SK-N-SH (cell line): ENCODE measurements around the gene NCAPH2. TPM values are rescaled to one million over a fixed set of nuclear protein-coding genes. Genes with fewer than 3 reads are reported as not detected.

Experiments
- CTCF ChIA-PET: fragments of 300-600, 350-600 bp; formaldehyde crosslinking; extraction: SDS; loops from one replicate; lab custom pipeline; 2021; lab: Yijun Ruan, JAX
- POLR2A ChIA-PET: fragments of 350-600 bp; sonication (Branson Sonifier 250); formaldehyde crosslinking; extraction: SDS; loops from one replicate; lab custom pipeline; 2020; ENCODE audit warnings: antibody characterized with exemption, inconsistent platforms; lab: Yijun Ruan, JAX
- DNase-seq: peaks from one replicate; pipeline ENCODE4 v3.0.0; 2012
- H2AFZ ChIP-seq: fragments of 200-600 bp; sonication (generic); 2 replicates; pipeline ENCODE4 v1.8.1; 2016; ENCODE audit warnings: antibody characterized with exemption, mild to moderate bottlenecking, low read depth
- H3F3A ChIP-seq: fragments of 200-600 bp; sonication (generic); replicated peaks from 2 replicates; pipeline ENCODE3; 2016; ENCODE audit warnings: antibody characterized with exemption, mild to moderate bottlenecking; ENCODE audit not compliant: insufficient read depth
- H3K27ac ChIP-seq, 2 experiments: fragments of 200-500 bp in 1 of 2; fragments of 200-600 bp in 1 of 2; sonication (Bioruptor generic) in 1 of 2; sonication (generic), shearing (Covaris generic) in 1 of 2; 2 replicates each; pipeline versions ENCODE4 v1.5.1 to v1.6.1; 2014 to 2016; ENCODE audit warnings: low read depth in 2 of 2, inconsistent platforms in 1 of 2, low read length in 1 of 2, mild to moderate bottlenecking in 1 of 2, mixed read lengths in 1 of 2
- H3K27me3 ChIP-seq: fragments of 200-600 bp; sonication (generic), shearing (Covaris generic); 2 replicates; pipeline ENCODE4 v1.6.1; 2016; ENCODE audit warnings: mixed run types; ENCODE audit not compliant: insufficient read depth
- H3K36me3 ChIP-seq, 2 experiments: fragments of 200-500 bp in 1 of 2; fragments of 200-600 bp in 1 of 2; sonication (Bioruptor generic) in 1 of 2; sonication (generic) in 1 of 2; replicated peaks in 1 of 2; 2 replicates each; pipeline versions ENCODE3 to v1.5.1; 2014 to 2016; ENCODE audit warnings: low read length in 1 of 2, mild to moderate bottlenecking in 1 of 2; ENCODE audit not compliant: insufficient read depth in 2 of 2, control insufficient read depth in 1 of 2
- H3K4me1 ChIP-seq, 2 experiments: fragments of 200-500 bp in 1 of 2; fragments of 200-600 bp in 1 of 2; sonication (Bioruptor generic) in 1 of 2; sonication (generic), shearing (Covaris generic) in 1 of 2; 2 replicates each; pipeline versions ENCODE4 v1.5.1 to v1.6.1; 2014 to 2016; ENCODE audit warnings: low read depth in 1 of 2, low read length in 1 of 2, mixed run types in 1 of 2; ENCODE audit not compliant: insufficient read depth in 2 of 2, control insufficient read depth in 1 of 2
- H3K4me2 ChIP-seq: fragments of 200-600 bp; sonication (generic), shearing (Covaris generic); 2 replicates; pipeline ENCODE4 v1.6.1; 2017; ENCODE audit warnings: mixed run types
- H3K4me3 ChIP-seq, 2 experiments: fragments of 200-500 bp in 1 of 2; fragments of 200-600 bp in 1 of 2; sonication (Bioruptor generic) in 1 of 2; sonication (generic), shearing (Covaris generic) in 1 of 2; 2 replicates each; pipeline versions ENCODE4 v1.5.1 to v1.8.1; 2014 to 2016; ENCODE audit warnings: low read depth in 2 of 2, inconsistent platforms in 1 of 2, low read length in 1 of 2, mild to moderate bottlenecking in 1 of 2, mixed read lengths in 1 of 2, moderate library complexity in 1 of 2
- H3K79me2 ChIP-seq: fragments of 200-600 bp; sonication (generic); 2 replicates; pipeline ENCODE4 v1.8.1; 2017; ENCODE audit warnings: mild to moderate bottlenecking; ENCODE audit not compliant: insufficient read depth
- H3K9ac ChIP-seq: fragments of 200-600 bp; sonication (generic); 2 replicates; pipeline ENCODE4 v1.6.1; 2017; ENCODE audit warnings: mixed run types
- H3K9me2 ChIP-seq: fragments of 200-600 bp; sonication (generic); 2 replicates; pipeline ENCODE4 v1.6.1; 2017; ENCODE audit warnings: mixed run types
- H3K9me3 ChIP-seq: fragments of 200-600 bp; sonication (generic); 2 replicates; pipeline ENCODE4 v1.6.1; 2017; ENCODE audit warnings: mixed run types, mild to moderate bottlenecking, moderate library complexity
- H4K20me1 ChIP-seq: fragments of 200-600 bp; sonication (generic); 2 replicates; pipeline ENCODE4 v1.6.1; 2017; ENCODE audit warnings: mild to moderate bottlenecking, mixed run types; ENCODE audit not compliant: insufficient read depth
- CTCF ChIP-seq: fragments of 200-600 bp; sonication (generic); IDR thresholded peaks from 2 replicates; pipeline ENCODE4 v1.6.1; 2017; ENCODE audit warnings: antibody characterized with exemption, mild to moderate bottlenecking, moderate library complexity
- EP300 ChIP-seq, 2 experiments: IDR thresholded peaks; 2 replicates each; pipeline versions ENCODE4 v1.4.0 to v1.6.1; 2012; ENCODE audit warnings: borderline replicate concordance in 1 of 2, low read depth in 1 of 2, low read length in 1 of 2
- EZH2phosphoT487 ChIP-seq: fragments of 200-600 bp; sonication (generic); IDR thresholded peaks from 2 replicates; pipeline ENCODE4 v1.6.1; 2017; ENCODE audit warnings: low read depth, mixed run types, mild to moderate bottlenecking, antibody characterized with exemption, moderate library complexity, borderline replicate concordance
- FOXJ3 ChIP-seq: sonication (generic); formaldehyde crosslinking; IDR thresholded peaks from 2 replicates; pipeline ENCODE4 v1.5.1; 2020; ENCODE audit warnings: mild to moderate bottlenecking, missing genetic modification reagents
- FOXM1 ChIP-seq: IDR thresholded peaks from 2 replicates; pipeline ENCODE4 v1.4.0; 2012; ENCODE audit warnings: low read depth, mild to moderate bottlenecking
- GABPA ChIP-seq: IDR thresholded peaks from 2 replicates; pipeline ENCODE4 v1.4.0; 2012; ENCODE audit warnings: low read depth, mild to moderate bottlenecking
- GATA2 ChIP-seq: sonication (generic); formaldehyde crosslinking; IDR thresholded peaks from 2 replicates; pipeline ENCODE4 v1.5.0; 2020; ENCODE audit warnings: mild to moderate bottlenecking, missing genetic modification reagents
- IRF3 ChIP-seq: fragments of 150-350 bp; IDR thresholded peaks from 2 replicates; pipeline ENCODE4 v1.6.1; 2016; ENCODE audit warnings: mild to moderate bottlenecking, low read depth, low read length
- JUND ChIP-seq: IDR thresholded peaks from 2 replicates; pipeline ENCODE4 v1.4.0; 2012
- MAX ChIP-seq: IDR thresholded peaks from 2 replicates; pipeline ENCODE4 v1.4.0; 2012; ENCODE audit warnings: low read depth
- NRF1 ChIP-seq: IDR thresholded peaks from 2 replicates; pipeline ENCODE4 v1.6.1; 2012; ENCODE audit warnings: low read depth, mild to moderate bottlenecking, low read length
- RAD21 ChIP-seq: IDR thresholded peaks from 2 replicates; pipeline ENCODE4 v1.6.1; 2012; ENCODE audit warnings: mild to moderate bottlenecking, low read length
- RXRA ChIP-seq: IDR thresholded peaks from 2 replicates; pipeline ENCODE4 v1.4.0; 2012; ENCODE audit warnings: low read depth, mild to moderate bottlenecking, borderline replicate concordance
- TAF1 ChIP-seq: IDR thresholded peaks from 2 replicates; pipeline ENCODE4 v1.6.1; 2012; ENCODE audit warnings: low read depth, mild to moderate bottlenecking, low read length, moderate library complexity, borderline replicate concordance
- TCF12 ChIP-seq: IDR thresholded peaks from 2 replicates; pipeline ENCODE4 v1.4.0; 2012
- USF2 ChIP-seq: fragments of 150-350 bp; IDR thresholded peaks from 2 replicates; pipeline ENCODE4 v1.6.1; 2017; ENCODE audit warnings: antibody characterized with exemption, low read length, low read depth, borderline replicate concordance
- WGBS: methylation state at CpG from one replicate; pipeline ENCODE4 v1.1.6; 2017; ENCODE audit warnings: low lambda C conversion rate; 5-methylcytosine and 5-hydroxymethylcytosine counted together
- polyA plus RNA-seq, 3 experiments: library from polyadenylated mRNA; depleted of rRNA; stranded (reverse); fragments of >200 nt; gene quantifications; 2 replicates each; pipeline ENCODE4 v1.2.3, GENCODE V29; 2012

NCAPH2 gene
- polyA plus RNA-seq, 1 of the 3 experiments (the other 2 are of a cell fraction) = 22.4 TPM

- no peaks in the 10 kb centered on the region for H3K9me2 ChIP-seq
- H3K4me3 ChIP-seq = no peak overlapping the region
- no peaks in the 10 kb centered on the region for H3K9me3 ChIP-seq
- no peak overlapping the region for H3K9ac ChIP-seq
- TF ChIP-seq TAF1 = no peak
- no peak for TF ChIP-seq FOXM1
- no peak for TF ChIP-seq GABPA
- no peak overlapping the region for H3K4me2 ChIP-seq
- 94% methylated on average over 19 of the region's 24 CpGs for WGBS
- no peak for DNase-seq
- peaks cover 43% of the 10 kb centered on the region for H3K79me2 ChIP-seq
- no peak overlapping the region for H2AFZ ChIP-seq
- ChIA-PET POLR2A (no interaction called here), CTCF (interaction anchor here (1.5 kb wide), 1 partner anchor 12 kb away, joined by 4 read pairs; no protein-coding TSS in a partner anchor)
- no peaks in the 10 kb centered on the region for H3K27me3 ChIP-seq
- no peak overlapping the region for H3K27ac ChIP-seq
- no peaks in the 10 kb centered on the region for H3F3A ChIP-seq
- H3K4me1 ChIP-seq = peaks cover 4 to 17% of the 10 kb centered on the region in 2 experiments; a peak in 2 of 4 replicates
- H3K36me3 ChIP-seq = peaks cover 0 to 53% of the 10 kb centered on the region in 2 experiments
- peaks cover 46% of the 10 kb centered on the region for H4K20me1 ChIP-seq
Observed at GRCh38 chr22:50467341-50467740, 40.7 kb upstream of the NCAPH2 start.

GRCh38 chr22:50467773-50468440 is 40.1 kb upstream of the NCAPH2 start:
- no peak overlapping the region for H3K4me3 ChIP-seq
- WGBS = 94% methylated on average over 9 of the region's 22 CpGs
- H3K27me3 ChIP-seq = no peaks in the 10 kb centered on the region
- H3K9me2 ChIP-seq = no peaks in the 10 kb centered on the region
- H4K20me1 ChIP-seq = peaks cover 52% of the 10 kb centered on the region
- TF ChIP-seq TCF12 (no peak), USF2 (no peak), MAX (no peak)
- H3K79me2 ChIP-seq = peaks cover 49% of the 10 kb centered on the region
- H3K9ac ChIP-seq = no peak overlapping the region
- H3F3A ChIP-seq = no peaks in the 10 kb centered on the region
- no peak for DNase-seq
- POLR2A ChIA-PET = no interaction called here
- no peak overlapping the region for H3K27ac ChIP-seq
- peaks cover 4 to 23% of the 10 kb centered on the region in 2 experiments; a peak in 2 of 4 replicates for H3K4me1 ChIP-seq
- H2AFZ ChIP-seq = no peak overlapping the region
- no peaks in the 10 kb centered on the region for H3K9me3 ChIP-seq
- H3K4me2 ChIP-seq = no peak overlapping the region
- H3K36me3 ChIP-seq = peaks cover 0 to 48% of the 10 kb centered on the region in 2 experiments
- CTCF ChIA-PET = interaction anchor here (1.1 to 1.9 kb wide), 2 partner anchors 11 to 30 kb away, joined by 4 to 8 read pairs; no protein-coding TSS in a partner anchor

- Histone ChIP-seq H3K4me3 (no peak overlapping the region), H3K9me2 (no peaks in the 10 kb centered on the region), H2AFZ (no peak overlapping the region), H3K27ac (no peak overlapping the region), H3K79me2 (peaks cover 56% of the 10 kb centered on the region), H3K9ac (no peak overlapping the region), H3F3A (no peaks in the 10 kb centered on the region), H4K20me1 (peaks cover 59% of the 10 kb centered on the region), H3K4me1 (peaks cover 4 to 30% of the 10 kb centered on the region in 2 experiments; a peak in 2 of 4 replicates), H3K4me2 (no peak overlapping the region), H3K27me3 (no peaks in the 10 kb centered on the region), H3K36me3 (peaks cover 0 to 42% of the 10 kb centered on the region in 2 experiments), H3K9me3 (no peaks in the 10 kb centered on the region)
- WGBS = 74% methylated on average over 4 of the region's 8 CpGs
- DNase-seq = no peak
- CTCF ChIA-PET = interaction anchor here (1.1 to 1.9 kb wide), 2 partner anchors 11 to 29 kb away, joined by 4 to 8 read pairs; no protein-coding TSS in a partner anchor
- POLR2A ChIA-PET = no interaction called here
- TF ChIP-seq FOXJ3 (CRISPR knock-in tag) (no peak), RXRA (no peak), RAD21 (no peak), EP300 (IDR thresholded peaks at IDR 0.05; ENCODE audit: borderline replicate concordance in 1 of 2, low read depth in 1 of 2, low read length in 1 of 2) (no peak), GABPA (no peak), GATA2 (CRISPR knock-in tag) (no peak), IRF3 (no peak), FOXM1 (no peak), USF2 (no peak), NRF1 (no peak), CTCF (no peak), EZH2phosphoT487 (no peak), JUND (no peak)
Observed at GRCh38 chr22:50468626-50469025, 39.4 kb upstream of the NCAPH2 start.
